K562 (cell line): ENCODE results near the gene MTO1. TPM values are rescaled to one million over a fixed set of nuclear protein-coding genes. Genes with fewer than 3 reads are reported as not detected.

Source experiments
- BCOR ChIP-seq: fragments of 450-650 bp; IDR thresholded peaks from 2 replicates; pipeline ENCODE4 v1.6.1; 2016
- BDP1 ChIP-seq: IDR thresholded peaks from 3 replicates; pipeline ENCODE4 v1.6.1; 2011; ENCODE audit not compliant: insufficient read length, insufficient read depth
- CBX5 ChIP-seq: IDR thresholded peaks from 2 replicates; pipeline ENCODE4 v1.6.1; 2014; ENCODE audit warnings: low read depth, borderline replicate concordance
- FUS ChIP-seq: fragments of 200-400 bp; formaldehyde crosslinking; optimal IDR thresholded peaks from 2 replicates; pipeline ENCODE3; 2017; ENCODE audit warnings: low read depth, low read length
- HNRNPH1 ChIP-seq: fragments of 200-400 bp; formaldehyde crosslinking; optimal IDR thresholded peaks from 2 replicates; pipeline ENCODE3; 2017; ENCODE audit warnings: low read depth, mild to moderate bottlenecking, low read length, moderate library complexity
- HNRNPUL1 ChIP-seq: fragments of 200-400 bp; formaldehyde crosslinking; IDR thresholded peaks from 2 replicates; pipeline ENCODE4 v1.6.1; 2017; ENCODE audit warnings: low read length
- MYNN ChIP-seq, 2 experiments: sonication (generic); formaldehyde crosslinking in 1 of 2; IDR thresholded peaks; 2 replicates each; pipeline versions ENCODE4 v1.5.0 to v1.6.1; 2016 to 2020; ENCODE audit warnings: antibody characterized with exemption in 1 of 2, missing genetic modification reagents in 1 of 2
- NFRKB ChIP-seq: fragments of 450-650 bp; IDR thresholded peaks from 2 replicates; pipeline ENCODE4 v1.6.1; 2016; ENCODE audit warnings: low read depth
- NONO ChIP-seq, 2 experiments: fragments of 200-400 bp in 1 of 2; fragments of 450-650 bp in 1 of 2; formaldehyde crosslinking in 1 of 2; IDR thresholded peaks; 2 replicates each; pipeline ENCODE4 v1.6.1; 2017; ENCODE audit warnings: low read depth in 2 of 2, mild to moderate bottlenecking in 2 of 2, moderate library complexity in 2 of 2, low read length in 1 of 2
- POLR2A ChIP-seq: fragments of 450-650 bp; conservative IDR thresholded peaks from 2 replicates; pipeline ENCODE4 v1.6.1; 2016
- RBM15 ChIP-seq: fragments of 200-400 bp; formaldehyde crosslinking; IDR thresholded peaks from 2 replicates; pipeline ENCODE4 v1.6.1; 2018; ENCODE audit warnings: mild to moderate bottlenecking, low read length, moderate library complexity; ENCODE audit not compliant: insufficient read depth
- SETDB1 ChIP-seq: IDR thresholded peaks from one replicate; pipeline ENCODE4 v1.6.1; 2012; ENCODE audit warnings: low read length, control low read depth, inconsistent platforms
- XRCC3 ChIP-seq: fragments of 450-650 bp; IDR thresholded peaks from 2 replicates; pipeline ENCODE4 v1.6.1; 2017; ENCODE audit warnings: mild to moderate bottlenecking, moderate library complexity
- ZNF134 ChIP-seq: fragments of 250-450 bp; sonication (Bioruptor Pico); conservative IDR thresholded peaks from 2 replicates; pipeline ENCODE4 v1.4.0; 2020
- ZNF263 ChIP-seq: sonication (generic); formaldehyde crosslinking; IDR thresholded peaks from 2 replicates; pipeline ENCODE4 v1.8.0; 2022; ENCODE audit warnings: mild to moderate bottlenecking, missing genetic modification reagents, borderline replicate concordance
- ZNF3 ChIP-seq: fragments of 250-450 bp; sonication (Bioruptor Pico); IDR thresholded peaks from 2 replicates; pipeline ENCODE4 v1.5.0; 2021; ENCODE audit warnings: mild to moderate bottlenecking, moderate library complexity
- ZNF583 ChIP-seq: fragments of 250-450 bp; sonication (Bioruptor Pico); IDR thresholded peaks from 2 replicates; pipeline ENCODE4 v1.4.0; 2020
- ZNF766 ChIP-seq: fragments of 200-800 bp; sonication (Bioruptor generic); conservative IDR thresholded peaks from 2 replicates; pipeline ENCODE4 v1.6.1; 2016; ENCODE audit warnings: missing genetic modification characterization, missing compliant biosample characterization
- polyA plus RNA-seq, 8 experiments: library from polyadenylated mRNA; depleted of rRNA in 4 of 8; stranded (reverse) in 5 of 8; unstranded in 3 of 8; fragments of >200 nt; fragmentation: Nextera tagmentation in 2 of 8; fragmentation: Illumina TruSeq in 1 of 8; extraction: Ambion mirVana in 2 of 8; extraction: Trizol in 1 of 8; gene quantifications; 2 replicates each; pipeline versions ENCODE4 v1.2.1 to v1.2.3, GENCODE V29; 2011 to 2014; ENCODE audit warnings: inconsistent platforms in 1 of 8, missing spikeins in 1 of 8
- total RNA-seq, 7 experiments: library from RNA; depleted of rRNA in 6 of 7; stranded (reverse); fragments of >200 nt in 6 of 7; fragmentation: Illumina TruSeq in 2 of 7; extraction: Trizol in 2 of 7; gene quantifications; 2 replicates each; pipeline versions ENCODE4 v1.2.1 to v1.2.3, GENCODE V29; 2011 to 2021; ENCODE audit warnings: low replicate concordance in 1 of 7
- TF ChIP-seq, protein P1 (sequence below): sonication (generic); formaldehyde crosslinking; IDR thresholded peaks from 2 replicates; pipeline ENCODE4 v1.8.1; 2022; ENCODE audit warnings: missing genetic modification reagents
- TF ChIP-seq, protein P2 (sequence below): sonication (generic); formaldehyde crosslinking; IDR thresholded peaks from 2 replicates; pipeline ENCODE4 v1.8.0; 2022; ENCODE audit warnings: mild to moderate bottlenecking, missing genetic modification reagents
- TF ChIP-seq, protein P3 (sequence below): fragments of 250-450 bp; sonication (Bioruptor Pico); IDR thresholded peaks from 2 replicates; pipeline ENCODE4 v1.4.0; 2020; ENCODE audit warnings: mild to moderate bottlenecking, moderate library complexity, borderline replicate concordance
- TF ChIP-seq, protein P4 (sequence below): fragments of 250-450 bp; sonication (Bioruptor Pico); IDR thresholded peaks from 2 replicates; pipeline ENCODE4 v1.4.0; 2020; ENCODE audit warnings: mild to moderate bottlenecking, moderate library complexity

The MTO1 gene
- total and polyA plus RNA-seq, 9 of the 15 experiments (the other 6 are each of a cell fraction or from before 2014, with no cell fraction given) = 33.4 to 62.3 (median 50.6) TPM

DNA sequence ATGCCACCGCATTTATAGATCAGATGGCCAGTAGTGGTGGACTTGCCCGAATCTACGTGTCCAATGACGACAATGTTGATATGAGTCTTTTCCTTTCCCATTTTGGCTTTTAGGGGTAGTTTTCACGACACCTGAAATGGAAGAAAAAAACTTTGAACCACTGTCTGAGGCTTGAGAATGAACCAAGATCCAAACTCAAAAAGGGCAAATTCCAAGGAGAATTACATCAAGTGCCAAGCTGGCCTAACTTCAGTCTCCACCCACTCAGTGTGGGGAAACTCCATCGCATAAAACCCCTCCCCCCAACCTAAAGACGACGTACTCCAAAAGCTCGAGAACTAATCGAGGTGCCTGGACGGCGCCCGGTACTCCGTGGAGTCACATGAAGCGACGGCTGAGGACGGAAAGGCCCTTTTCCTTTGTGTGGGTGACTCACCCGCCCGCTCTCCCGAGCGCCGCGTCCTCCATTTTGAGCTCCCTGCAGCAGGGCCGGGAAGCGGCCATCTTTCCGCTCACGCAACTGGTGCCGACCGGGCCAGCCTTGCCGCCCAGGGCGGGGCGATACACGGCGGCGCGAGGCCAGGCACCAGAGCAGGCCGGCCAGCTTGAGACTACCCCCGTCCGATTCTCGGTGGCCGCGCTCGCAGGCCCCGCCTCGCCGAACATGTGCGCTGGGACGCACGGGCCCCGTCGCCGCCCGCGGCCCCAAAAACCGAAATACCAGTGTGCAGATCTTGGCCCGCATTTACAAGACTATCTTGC is 58.6 kb downstream of the MTO1 start (continued):
- no peak for TF ChIP-seq XRCC3
- TF ChIP-seq, protein P1, sequence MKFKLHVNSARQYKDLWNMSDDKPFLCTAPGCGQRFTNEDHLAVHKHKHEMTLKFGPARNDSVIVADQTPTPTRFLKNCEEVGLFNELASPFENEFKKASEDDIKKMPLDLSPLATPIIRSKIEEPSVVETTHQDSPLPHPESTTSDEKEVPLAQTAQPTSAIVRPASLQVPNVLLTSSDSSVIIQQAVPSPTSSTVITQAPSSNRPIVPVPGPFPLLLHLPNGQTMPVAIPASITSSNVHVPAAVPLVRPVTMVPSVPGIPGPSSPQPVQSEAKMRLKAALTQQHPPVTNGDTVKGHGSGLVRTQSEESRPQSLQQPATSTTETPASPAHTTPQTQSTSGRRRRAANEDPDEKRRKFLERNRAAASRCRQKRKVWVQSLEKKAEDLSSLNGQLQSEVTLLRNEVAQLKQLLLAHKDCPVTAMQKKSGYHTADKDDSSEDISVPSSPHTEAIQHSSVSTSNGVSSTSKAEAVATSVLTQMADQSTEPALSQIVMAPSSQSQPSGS (CRISPR knock-in tag) = no peak
- TF ChIP-seq ZNF766 (CRISPR knock-in tag) = no peak
- TF ChIP-seq POLR2A = no peak; the same call in none of the 2 replicates
- TF ChIP-seq ZNF3 (CRISPR knock-in tag) = no peak
- TF ChIP-seq, protein P2, sequence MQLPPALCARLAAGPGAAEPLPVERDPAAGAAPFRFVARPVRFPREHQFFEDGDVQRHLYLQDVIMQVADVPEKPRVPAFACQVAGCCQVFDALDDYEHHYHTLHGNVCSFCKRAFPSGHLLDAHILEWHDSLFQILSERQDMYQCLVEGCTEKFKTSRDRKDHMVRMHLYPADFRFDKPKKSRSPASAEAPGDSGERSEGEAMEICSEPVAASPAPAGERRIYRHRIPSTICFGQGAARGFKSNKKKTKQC (CRISPR knock-in tag) = peak; percentile 69; the same call in 1 of the 2 replicates
- TF ChIP-seq ZNF134 (CRISPR knock-in tag) = 0 out of 2 replicates have a peak, but pooled peaks have one; percentile 24
- TF ChIP-seq, protein P3, sequence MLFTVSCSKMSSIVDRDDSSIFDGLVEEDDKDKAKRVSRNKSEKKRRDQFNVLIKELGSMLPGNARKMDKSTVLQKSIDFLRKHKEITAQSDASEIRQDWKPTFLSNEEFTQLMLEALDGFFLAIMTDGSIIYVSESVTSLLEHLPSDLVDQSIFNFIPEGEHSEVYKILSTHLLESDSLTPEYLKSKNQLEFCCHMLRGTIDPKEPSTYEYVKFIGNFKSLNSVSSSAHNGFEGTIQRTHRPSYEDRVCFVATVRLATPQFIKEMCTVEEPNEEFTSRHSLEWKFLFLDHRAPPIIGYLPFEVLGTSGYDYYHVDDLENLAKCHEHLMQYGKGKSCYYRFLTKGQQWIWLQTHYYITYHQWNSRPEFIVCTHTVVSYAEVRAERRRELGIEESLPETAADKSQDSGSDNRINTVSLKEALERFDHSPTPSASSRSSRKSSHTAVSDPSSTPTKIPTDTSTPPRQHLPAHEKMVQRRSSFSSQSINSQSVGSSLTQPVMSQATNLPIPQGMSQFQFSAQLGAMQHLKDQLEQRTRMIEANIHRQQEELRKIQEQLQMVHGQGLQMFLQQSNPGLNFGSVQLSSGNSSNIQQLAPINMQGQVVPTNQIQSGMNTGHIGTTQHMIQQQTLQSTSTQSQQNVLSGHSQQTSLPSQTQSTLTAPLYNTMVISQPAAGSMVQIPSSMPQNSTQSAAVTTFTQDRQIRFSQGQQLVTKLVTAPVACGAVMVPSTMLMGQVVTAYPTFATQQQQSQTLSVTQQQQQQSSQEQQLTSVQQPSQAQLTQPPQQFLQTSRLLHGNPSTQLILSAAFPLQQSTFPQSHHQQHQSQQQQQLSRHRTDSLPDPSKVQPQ (CRISPR knock-in tag) = no peak
- TF ChIP-seq CBX5 = no peak
- no peak for TF ChIP-seq BDP1
- TF ChIP-seq HNRNPH1 = peak; percentile 72
- 0 out of 4 replicates have a peak, but pooled peaks of 1 of the 2 experiments have one; percentile 5 for TF ChIP-seq NONO (IDR thresholded peaks at IDR 0.05; ENCODE audit: low read depth in 2 of 2, low read length in 1 of 2)
- TF ChIP-seq NFRKB = no peak; the same call in 1 of the 2 replicates
- peak; percentile 92 for TF ChIP-seq HNRNPUL1
- TF ChIP-seq, protein P4, sequence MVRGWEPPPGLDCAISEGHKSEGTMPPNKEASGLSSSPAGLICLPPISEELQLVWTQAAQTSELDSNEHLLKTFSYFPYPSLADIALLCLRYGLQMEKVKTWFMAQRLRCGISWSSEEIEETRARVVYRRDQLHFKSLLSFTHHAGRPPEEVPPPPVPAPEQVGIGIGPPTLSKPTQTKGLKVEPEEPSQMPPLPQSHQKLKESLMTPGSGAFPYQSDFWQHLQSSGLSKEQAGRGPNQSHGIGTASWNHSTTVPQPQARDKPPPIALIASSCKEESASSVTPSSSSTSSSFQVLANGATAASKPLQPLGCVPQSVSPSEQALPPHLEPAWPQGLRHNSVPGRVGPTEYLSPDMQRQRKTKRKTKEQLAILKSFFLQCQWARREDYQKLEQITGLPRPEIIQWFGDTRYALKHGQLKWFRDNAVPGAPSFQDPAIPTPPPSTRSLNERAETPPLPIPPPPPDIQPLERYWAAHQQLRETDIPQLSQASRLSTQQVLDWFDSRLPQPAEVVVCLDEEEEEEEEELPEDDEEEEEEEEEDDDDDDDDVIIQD = no peak
- TF ChIP-seq ZNF583 (CRISPR knock-in tag) = peak; percentile 73; the same call in 1 of the 2 replicates
- no peak; the same call in 1 of the 2 replicates for TF ChIP-seq MYNN (IDR thresholded peaks at IDR 0.05)
- TF ChIP-seq MYNN (CRISPR knock-in tag; IDR thresholded peaks at IDR 0.05) = no peak
- peak; percentile 8; the same call in 1 of the 2 replicates for TF ChIP-seq ZNF263 (CRISPR knock-in tag)
- TF ChIP-seq BCOR = no peak
- TF ChIP-seq RBM15 = 0 out of 2 replicates have a peak, but pooled peaks have one; percentile 37
- TF ChIP-seq SETDB1 = no peak
- peak; percentile 100 for TF ChIP-seq FUS
